IPS-18c (cell line): ENCODE results near the gene DUOX1.
"Not testable (repeated sequence)": the region's sequence is repeated elsewhere in the genome, so short reads cannot be mapped to it uniquely, and the experiment has no call there.

Experiments used
- H3K4me3 ChIP-seq: 2 replicates; pipeline ENCODE4 v1.7.0; 2013; ENCODE audit warnings: low read depth, mild to moderate bottlenecking, low read length, moderate library complexity; ENCODE audit not compliant: insufficient read depth
- H3K9me3 ChIP-seq: one replicate; pipeline ENCODE4 v1.6.1; 2013; ENCODE audit warnings: mild to moderate bottlenecking, low read length, moderate library complexity; ENCODE audit not compliant: control insufficient read depth, insufficient read depth

The DUOX1 gene

DNA sequence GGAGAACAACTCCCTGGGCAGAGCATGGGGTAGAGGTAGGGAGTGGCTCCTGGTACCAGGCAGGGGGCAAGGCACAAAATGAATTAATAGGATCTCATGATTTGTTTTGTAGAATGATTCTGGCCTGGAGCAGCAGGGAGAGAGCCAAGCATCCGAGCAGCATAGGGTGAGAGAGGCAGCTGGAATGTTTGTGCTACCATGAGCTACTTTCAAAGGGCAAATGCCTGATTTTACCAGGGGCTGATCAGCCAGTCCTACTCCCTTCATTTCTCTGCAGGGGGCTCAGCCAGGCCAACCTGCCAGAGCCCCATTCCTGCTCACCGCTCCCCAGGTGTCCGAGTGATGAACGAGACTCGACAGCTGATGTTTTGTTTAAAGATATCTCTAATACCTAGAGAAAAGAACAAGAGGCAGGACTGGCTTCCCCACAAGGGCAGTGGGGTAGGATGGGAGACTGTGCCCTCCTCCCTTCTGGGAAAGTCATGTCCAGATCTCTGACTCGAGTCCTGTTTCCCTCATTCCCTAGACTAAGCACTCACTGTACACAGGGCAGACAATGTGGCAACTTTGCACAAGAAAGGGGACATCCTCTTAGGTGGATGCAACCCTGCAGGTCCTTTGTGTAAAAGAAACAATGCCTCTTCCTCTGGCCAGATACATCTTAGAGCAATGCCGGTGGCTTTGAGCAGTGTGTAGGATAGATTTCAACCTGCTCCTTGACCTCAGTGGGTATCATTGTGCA lies 28.7 kb upstream of the DUOX1 start:
- no peak overlapping the region; the same call in 1 of the 2 replicates for H3K4me3 ChIP-seq
- no peaks in the 10 kb centered on the region for H3K9me3 ChIP-seq

DNA sequence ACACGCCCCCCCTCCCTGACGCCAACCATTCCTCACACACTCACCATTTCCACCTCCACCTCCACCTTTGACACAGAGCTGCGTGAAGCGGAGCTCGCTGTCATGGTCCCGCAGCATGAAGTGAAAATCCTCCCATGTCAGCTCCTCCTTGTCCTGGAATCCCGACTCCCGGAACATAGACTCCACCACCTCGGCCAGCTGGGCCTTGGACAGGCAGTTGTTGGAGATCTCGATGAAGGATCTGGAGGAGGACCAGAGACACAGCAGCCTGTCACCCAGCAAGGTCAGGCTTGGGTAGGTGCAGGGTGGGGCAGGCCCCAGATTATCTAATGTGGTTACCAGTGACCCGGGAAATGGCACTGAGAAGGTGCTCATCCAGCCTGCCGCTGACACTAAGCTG lies 28.0 kb upstream of the DUOX1 start:
- Histone ChIP-seq H3K4me3 (no peak overlapping the region), H3K9me3 (no peaks in the 10 kb centered on the region)

DNA sequence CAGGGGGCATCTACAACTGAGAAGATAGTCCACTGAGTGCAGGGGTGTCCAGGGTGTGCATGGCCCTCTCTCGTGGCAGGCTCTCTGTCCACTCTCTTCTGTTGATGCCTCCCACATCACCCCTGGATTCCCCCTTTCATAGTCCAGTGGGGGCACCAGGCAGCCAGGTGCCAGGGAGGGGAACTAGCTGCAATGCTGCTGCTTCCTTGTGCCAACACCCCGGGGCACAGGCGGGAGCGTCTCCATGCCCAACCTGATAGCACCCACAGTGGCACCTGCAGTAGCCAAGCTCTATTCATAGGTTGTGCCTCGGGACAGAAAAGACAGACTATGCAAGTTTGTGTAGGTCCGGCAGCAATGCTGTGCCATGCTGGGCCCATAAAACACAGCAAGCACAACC lies 27.6 kb upstream of the DUOX1 start:
- H3K9me3 ChIP-seq, result no peaks in the 10 kb centered on the region
- H3K4me3 ChIP-seq, result no peak overlapping the region

DNA sequence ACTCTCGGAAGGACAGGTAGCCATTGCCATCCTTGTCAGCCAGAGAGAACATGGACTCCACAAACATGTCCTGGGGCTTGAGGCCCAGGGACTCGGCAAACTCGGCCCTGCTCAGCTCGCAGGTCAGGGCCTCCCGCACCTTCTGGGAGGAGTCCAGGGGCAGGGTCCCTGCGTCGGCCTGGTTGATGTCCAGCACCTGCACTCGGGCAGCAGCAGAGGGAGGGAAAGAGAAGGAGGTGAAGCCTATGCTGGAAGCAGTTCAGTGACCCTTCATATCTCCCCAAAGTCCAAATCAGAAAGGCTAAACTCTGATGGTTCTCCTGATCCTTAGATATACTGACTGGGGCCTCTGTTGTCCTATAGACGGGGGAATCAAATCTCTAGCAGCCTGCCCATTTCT lies 25.6 kb upstream of the DUOX1 start:
- H3K4me3 ChIP-seq, H3K9me3 ChIP-seq: not testable (repeated sequence)

DNA sequence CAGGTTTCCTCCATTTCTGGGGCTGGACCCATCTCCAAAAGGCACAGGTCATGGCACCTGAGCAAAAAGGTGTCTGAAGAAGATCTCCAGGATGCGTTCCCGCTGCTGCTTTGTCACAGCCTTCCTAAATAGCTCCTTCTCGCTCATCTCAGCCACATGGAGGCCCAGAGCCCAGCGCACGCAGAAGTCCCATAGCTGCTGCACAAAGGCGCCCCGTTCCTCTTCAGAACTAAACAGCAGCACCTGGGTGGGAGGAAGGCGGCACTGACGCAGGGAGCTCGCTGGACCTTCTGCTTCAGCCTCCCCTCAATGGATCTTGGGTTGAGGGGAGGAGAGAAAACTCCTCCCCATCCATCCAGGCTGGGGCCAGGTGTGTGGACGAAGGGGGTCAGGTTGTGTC lies 24.2 kb upstream of the DUOX1 start:
- Histone ChIP-seq H3K4me3 (no peak overlapping the region), H3K9me3 (no peaks in the 10 kb centered on the region)

DNA sequence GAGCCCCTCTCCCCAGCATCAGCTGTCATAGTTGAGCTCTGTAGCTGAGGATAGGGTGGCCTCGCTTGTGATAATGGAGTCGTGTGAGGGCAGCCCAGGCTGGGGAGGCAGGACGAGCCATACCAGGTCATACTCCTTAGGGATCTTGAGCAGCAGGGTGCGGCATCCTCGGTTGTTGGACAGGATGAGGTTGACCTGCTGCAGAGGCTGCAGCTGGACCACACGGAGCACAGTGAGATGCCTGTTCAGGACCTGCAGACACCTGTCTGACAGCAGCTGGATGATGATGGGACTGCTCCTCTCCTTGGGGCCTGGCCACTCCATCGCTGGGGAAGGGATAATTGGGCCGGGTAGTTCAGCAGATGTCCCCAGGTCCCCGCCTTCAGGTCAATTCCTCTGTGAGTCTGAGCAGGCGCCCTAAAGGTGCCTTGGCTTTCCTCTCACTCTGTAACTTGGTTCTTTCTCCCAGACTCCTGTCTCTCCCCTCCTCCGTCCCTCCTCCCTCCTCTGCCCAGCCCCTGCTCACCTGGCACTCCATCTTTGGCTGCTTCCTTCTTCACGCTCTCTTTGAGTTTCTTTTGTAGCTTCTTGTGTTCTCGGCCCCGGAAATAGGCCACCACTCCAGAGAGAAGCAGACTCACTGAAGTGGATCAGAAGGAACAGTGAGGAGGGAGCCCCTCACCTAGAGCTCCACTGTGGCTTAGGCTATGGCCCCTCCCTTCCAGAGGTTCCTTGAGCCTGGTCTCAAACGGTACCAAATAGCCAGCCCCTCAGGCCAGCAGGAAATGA lies 23.6 kb upstream of the DUOX1 start:
- Histone ChIP-seq H3K9me3 (no peaks in the 10 kb centered on the region), H3K4me3 (no peak overlapping the region)

DNA sequence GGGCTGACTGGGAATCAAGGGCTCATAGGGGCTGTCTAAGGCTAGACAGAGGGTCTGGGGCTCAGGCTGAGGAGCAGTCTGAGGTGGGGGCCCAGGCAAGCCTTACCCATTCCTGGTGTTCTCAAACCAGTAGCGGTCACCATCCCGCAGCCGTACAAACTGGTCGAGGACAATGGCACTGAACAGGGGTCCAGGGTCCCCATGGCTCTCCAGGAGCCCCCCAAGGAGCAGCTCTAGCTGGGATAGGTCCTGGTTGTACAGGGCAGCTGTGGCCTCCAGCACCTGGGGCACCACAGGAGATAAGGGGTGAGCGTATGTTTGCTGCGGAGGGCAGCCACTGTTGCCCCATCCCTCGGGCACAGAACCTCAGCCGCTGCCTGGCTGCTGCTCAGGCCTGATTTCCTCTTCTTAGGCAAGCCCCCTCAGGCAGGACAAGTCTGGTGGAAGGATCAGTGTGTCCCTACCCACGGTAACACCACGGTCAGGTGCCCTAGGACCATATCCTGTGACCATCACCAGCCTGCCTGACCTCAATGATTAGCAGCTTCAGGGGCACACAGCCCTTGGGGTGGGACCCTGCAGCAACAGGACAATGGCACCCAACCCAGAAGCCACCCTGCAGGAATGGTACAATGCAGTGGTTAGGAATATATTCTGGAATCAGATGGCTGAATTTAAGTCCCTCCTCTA lies 21.7 kb upstream of the DUOX1 start:
- no peak overlapping the region for H3K4me3 ChIP-seq
- H3K9me3 ChIP-seq, result no peaks in the 10 kb centered on the region

DNA sequence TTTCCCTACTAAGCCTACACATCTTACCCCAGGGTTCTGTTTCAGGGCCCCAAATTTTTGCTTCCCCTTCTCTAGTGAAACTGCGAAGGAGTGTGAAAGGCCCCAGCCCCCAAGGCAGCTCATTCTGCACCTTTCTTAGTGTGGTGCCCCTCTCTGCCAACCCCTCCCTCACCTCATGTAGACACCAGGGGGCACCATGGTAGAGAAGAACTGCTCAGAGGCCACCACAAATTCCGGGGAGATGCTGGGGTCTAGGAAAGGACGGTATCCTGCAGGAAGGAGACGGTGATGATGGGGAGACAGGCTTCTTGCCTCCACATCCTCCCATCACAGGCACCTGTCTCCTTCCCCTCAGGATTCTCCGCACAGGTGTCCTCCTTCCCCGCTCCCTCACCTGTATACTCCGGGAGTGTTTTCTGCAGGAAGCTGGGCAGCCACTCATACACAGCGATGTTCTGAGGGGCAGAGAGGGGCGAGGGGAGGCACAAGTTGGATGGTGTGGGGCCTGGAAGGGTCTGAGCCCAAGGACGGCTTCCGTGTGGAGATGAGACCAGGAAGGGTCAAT lies 19.5 kb upstream of the DUOX1 start:
- Histone ChIP-seq H3K9me3 (no peaks in the 10 kb centered on the region), H3K4me3 (no peak overlapping the region)

DNA sequence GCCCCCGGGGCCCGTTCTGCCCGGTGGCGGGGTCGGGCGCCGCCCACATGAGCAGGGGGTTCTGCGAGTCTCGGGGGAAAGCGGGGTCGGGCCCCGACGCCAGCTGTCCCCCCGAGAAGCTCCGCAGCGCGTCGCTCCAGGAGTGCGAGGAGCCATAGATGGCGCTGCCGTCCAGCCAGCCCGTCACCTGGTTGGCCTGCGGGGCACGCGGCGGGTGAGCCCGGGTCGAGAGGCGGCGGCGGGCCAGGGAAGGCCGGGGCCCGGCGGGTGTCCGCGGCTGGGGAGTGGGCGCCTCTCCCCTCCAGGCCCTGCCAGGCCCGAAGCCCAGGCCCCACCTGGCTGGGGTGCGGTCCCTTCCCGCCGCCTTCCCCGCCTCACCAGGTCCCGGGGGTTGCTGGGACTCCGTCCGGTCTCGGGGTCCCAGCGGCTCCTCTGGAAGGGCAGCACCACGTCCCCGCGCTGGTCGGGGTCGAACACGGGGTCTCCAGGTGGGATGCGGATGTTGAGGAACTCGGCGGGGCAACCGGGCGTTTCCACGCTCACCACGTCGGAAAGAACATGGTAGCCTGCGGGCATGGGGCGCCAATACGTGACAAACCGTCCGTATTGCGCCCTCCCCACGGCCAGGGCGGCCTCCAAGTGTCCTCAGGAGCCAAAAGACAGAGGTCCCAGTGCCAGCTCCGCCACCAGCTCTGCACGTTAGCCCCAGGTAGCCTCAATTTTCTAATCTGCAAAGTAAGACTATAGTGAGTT lies 18.2 kb upstream of the DUOX1 start:
- peaks cover 2% of the 10 kb centered on the region for H3K9me3 ChIP-seq
- peak overlapping the region; percentile 32; the same call in 1 of the 2 replicates for H3K4me3 ChIP-seq

DNA sequence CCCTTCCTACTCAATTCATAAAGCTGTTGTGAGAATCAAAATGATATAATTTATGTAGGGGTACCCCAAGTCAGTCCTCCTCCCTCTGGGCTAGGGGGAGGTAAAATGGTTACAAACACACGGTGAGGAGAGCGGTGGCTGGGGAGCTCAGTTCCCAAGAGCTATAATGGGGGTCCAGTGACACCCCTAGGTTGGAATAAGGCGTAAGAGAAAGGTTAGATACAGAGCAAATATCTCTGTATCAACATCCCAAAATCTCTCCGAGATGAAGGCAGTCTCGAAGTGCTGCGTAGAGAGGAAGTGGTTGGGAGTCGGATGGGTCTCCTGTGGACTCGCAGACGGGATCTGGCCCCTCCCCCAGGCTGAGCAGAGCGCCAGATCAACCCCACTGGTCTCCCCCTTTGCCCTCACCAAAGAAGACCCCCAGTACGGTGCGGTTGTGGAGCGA lies 17.6 kb upstream of the DUOX1 start:
- Histone ChIP-seq H3K9me3 (peaks cover 3% of the 10 kb centered on the region), H3K4me3 (peak overlapping the region; percentile 32)

DNA sequence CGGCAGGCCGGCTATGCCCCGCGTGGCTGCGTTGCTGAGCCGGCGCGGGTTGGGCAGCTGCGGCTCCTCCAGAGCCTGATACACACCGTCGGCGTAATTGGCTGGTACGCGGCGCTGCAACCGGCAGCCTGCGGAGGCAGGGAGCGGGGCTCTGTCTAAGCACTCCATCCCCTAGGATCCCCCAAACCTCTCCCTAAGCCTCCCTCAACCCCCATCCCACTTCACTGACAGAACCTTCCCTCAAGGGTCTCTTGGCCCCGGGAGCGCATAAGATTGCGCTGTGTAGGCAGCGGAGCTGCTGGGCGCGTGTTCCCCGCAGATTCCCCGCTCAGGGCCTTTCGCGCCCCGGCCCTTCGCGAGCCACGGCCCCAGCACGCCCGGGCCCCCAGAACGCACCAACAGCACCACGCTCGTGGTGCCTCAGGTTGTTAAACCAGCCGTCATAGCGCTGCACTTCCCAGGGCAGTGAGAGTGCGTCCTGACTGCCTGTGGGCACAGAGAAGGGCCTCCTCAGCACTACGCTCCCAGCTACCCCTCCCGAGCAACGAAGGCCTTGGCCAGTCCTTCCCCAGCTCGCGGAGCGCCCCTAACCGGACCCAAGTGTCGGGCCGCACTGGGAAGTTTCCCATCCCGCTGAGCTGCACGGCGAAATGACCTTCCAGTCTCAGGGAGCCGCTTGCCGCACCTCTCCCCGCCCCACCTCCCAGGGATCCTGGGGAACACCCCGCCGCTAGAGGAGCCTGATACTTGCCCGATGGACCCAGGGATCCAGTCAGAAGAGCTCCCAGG lies 17.0 kb upstream of the DUOX1 start:
- peak overlapping the region; percentile 32 for H3K4me3 ChIP-seq

DNA sequence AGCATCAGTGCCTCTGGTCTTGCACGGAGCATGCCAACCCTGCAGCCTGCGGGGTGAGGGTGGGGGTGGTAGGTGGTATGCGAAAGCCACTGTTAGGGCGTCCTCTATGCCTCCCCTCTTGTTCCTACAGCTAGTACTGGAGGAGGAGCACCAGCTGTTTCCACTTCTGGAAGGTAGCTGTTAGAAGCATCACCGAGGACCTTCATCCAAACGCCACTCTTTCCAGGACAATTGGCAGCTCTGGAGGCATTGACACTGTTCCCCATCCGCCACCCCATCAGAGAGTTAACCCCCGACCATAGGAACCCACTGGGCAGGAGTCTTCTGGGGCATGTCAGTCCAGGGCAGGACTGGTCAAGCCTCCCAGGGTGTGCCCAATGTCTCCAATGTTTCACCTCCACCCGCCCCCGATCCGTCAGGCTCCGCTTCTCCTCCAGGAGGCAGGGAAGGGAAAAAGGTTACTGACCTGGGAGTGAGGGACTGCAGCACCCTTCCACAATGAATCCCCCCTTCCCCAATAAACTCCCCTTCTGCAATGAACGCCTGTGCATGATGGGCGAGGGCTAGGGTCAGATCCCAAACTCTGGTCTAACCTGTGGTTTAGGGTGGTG lies 16.3 kb upstream of the DUOX1 start:
- H3K4me3 ChIP-seq, result peak overlapping the region; percentile 32; the same call in 1 of the 2 replicates
- peaks cover 3% of the 10 kb centered on the region for H3K9me3 ChIP-seq

More for the DNA sequence above, 17.0 kb upstream of the DUOX1 start:
- peaks cover 3% of the 10 kb centered on the region for H3K9me3 ChIP-seq

DNA sequence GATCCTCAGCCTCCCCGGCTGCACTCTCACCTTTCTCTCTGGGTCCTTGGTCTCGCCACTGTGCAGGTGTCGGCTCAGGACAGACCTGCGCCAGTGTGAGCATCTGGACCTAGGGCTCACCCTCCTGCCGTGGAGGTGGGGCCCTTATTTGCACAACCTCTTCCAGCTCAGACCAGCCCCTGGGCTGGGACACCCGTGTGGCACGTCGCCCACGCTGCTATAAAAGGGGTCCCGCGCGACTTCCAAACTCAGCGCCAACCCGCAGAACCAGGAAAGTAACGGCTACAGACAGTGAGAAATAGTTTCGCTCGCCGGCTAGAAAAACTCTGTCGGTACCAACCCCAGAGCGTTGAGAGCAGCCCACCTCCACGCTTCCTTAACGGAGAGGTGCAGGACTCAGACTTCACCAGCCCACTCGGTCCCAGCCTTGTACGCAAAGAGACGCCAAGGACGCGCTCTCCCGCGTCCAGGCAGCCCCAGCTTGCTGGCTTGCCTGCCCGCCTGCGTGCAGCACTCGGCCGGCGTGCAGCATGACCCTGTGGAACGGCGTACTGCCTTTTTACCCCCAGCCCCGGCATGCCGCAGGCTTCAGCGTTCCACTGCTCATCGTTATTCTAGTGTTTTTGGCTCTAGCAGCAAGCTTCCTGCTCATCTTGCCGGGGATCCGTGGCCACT lies 15.6 kb upstream of the DUOX1 start, which contains the start of the genes DUOX2 and DUOXA2:
DUOX2 (minus strand) TSS at position 97 of the 675 bp plus-strand sequence. CDS start 761 bp downstream, outside the sequence.
DUOXA2 (plus strand) TSS at position 251 of the 675 bp plus-strand sequence; CDS start at position 531, 280 bp downstream.
- H3K9me3 ChIP-seq, result peaks cover 3% of the 10 kb centered on the region
- H3K4me3 ChIP-seq, result peak within 1 kb of the TSS; percentile 32

DNA sequence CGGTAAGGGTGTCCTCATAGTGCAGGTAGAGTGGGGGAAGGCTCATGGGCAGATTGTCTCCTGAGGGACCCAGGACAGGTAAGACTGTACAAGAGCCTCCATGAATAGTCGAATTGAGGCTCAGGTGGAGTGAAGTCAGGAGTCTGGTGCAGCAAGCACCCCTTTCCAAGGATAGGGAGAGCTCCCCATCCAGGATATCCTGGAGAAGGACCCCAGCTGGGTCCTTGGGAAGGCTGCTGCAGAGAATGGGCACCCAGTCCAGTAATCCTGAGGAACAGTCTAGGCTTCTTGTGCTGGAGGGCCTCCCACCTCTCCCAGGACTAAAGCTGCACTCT lies 15.1 kb upstream of the DUOX1 start:
- H3K4me3 ChIP-seq, result no peak overlapping the region
- H3K9me3 ChIP-seq, result peaks cover 3% of the 10 kb centered on the region

DNA sequence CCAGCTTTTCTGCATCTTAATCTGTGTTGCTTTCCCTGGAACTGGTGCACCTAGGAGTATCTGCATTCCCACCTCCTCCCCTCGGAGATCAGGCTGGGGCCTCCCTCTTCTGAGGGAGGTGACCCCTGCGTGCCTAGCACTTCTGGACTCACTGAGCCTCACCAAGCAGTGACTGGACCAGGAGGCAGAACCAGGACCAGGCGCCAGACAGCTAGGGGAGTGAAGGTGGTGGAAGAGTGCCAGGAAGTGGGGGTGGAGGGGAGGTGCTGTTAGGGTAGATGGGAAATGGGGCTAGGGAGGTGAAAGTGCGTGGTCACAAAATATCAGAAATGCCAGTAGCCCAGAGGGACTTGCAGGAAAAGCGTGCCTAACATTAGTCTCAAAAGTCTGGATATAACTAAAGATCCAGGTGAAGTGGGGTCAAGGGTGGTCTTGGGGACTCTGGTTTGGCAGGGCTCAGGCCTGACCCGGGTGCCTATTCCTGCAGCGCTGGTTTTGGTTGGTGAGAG lies 14.4 kb upstream of the DUOX1 start:
- no peak overlapping the region for H3K4me3 ChIP-seq

More for the DNA sequence above, 14.4 kb upstream of the DUOX1 start:
- peaks cover 3% of the 10 kb centered on the region for H3K9me3 ChIP-seq
